Activated gamma-delta T cell (primary cell): ENCODE data around the gene GART.
A peak's percentile ranks its signal among the peaks of the same experiment; 100 is the strongest.
"Not testable (repeated sequence)": the region's sequence is repeated elsewhere in the genome, so short reads cannot be mapped to it uniquely, and the experiment has no call there.

Source experiments
- DNase-seq: peaks from one replicate; lab custom pipeline; 2025; lab: John Stamatoyannopoulos, UW

Gene GART

GRCh38 chr21:33512481-33512880 lies 29.4 kb downstream of the GART start:
- DNase-seq, result no peak

GRCh38 chr21:33511639-33512038 lies 30.3 kb downstream of the GART start:
- DNase-seq, result no peak

- no peak for DNase-seq
Measured at GRCh38 chr21:33510826-33511225, 31.1 kb downstream of the GART start.

DNA sequence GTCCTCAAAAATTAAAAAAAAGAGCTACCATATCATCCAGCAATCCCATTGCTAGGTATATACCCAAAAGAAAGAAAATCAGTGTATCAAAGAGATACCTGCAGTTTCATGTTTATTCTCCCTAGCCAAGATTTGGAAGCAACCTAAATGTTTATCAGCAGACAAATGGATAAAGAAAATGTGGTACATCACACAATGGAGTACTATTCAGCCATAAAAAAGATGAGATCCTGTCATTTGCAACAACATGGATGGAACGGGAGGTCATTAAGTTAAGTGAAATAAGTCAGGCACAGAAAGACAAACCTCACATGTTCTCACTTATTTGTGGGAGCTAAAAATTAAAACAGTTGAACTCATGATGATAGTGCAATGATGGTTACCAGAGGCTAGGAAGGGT lies 34.9 kb downstream of the GART start:
- DNase-seq, result not testable (repeated sequence)

- DNase-seq, result no peak
Measured at GRCh38 chr21:33505833-33506232, 36.1 kb downstream of the GART start.

DNA sequence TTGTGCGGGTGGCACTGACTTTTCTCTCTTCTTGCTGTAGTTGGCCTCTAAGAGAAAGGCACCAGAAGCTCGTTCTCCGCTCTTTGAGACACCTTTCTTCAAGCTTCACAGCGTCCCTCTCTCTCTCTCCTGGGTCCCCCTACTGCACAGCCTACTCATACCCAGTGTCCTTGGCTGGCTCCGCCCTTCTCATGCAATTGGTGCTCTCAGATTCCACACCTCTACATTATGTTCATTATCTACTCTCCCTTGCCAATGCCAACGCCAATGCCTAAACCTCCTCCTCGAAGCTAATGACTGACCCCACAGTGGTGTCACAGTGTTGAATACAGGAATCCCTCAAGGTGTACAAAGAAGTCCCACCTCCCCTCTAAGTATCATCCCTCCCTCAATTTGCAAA lies 45.6 kb downstream of the GART start:
- no peak for DNase-seq

DNA sequence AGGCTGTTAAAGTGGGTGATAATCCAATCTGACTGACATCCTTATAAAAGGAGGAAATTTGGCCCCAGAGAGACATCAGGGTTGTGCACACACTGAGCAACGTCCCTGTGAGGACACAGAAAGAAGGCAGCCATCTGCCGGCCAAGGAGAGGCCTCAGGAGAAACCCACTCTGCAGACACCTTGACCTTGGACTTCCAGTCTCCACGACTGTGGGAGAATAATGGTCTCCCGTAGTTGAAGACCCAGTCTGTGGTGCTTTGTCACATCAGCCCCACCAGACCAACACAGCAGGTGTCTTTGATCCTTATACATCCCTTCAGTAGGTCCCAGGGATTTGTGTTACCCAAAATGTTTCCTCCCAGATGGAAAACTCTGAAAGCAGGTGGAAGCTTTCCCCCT lies 46.2 kb downstream of the GART start:
- DNase-seq, result no peak

- DNase-seq, result no peak
Measured at GRCh38 chr21:33493756-33494155, 48.2 kb downstream of the GART start.

DNA sequence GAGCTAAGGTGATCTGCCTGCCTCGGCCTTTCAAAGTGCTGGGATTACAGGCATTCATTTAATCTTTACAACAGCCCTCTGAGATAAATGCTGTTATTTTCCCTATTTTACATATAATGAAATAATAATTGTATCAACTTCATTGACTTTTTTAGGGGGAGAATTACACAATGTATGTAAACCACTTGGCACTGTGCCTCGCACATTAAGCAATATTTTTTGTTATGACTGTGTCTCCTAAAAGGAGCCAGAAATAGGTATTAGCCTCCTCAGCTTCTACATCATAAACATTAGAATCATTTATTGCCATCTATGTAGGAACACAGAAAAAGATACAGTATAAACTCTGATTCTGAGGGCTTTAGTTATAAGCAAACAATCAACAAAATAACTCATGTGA lies 49.3 kb downstream of the GART start:
- DNase-seq, result no peak

- peak; percentile 81 for DNase-seq
Measured at GRCh38 chr21:33491373-33492102, 50.4 kb downstream of the GART start, which contains the start of gene DNAJC28. TSS of gene DNAJC28 (minus strand) at chr21:33491716. CDS start at chr21:33489393, 2,323 bp downstream.

- DNase-seq, result no peak
Measured at GRCh38 chr21:33490991-33491372, 50.9 kb downstream of the GART start.

- DNase-seq, result no peak
Measured at GRCh38 chr21:33488936-33489335, 53.0 kb downstream of the GART start.

- no peak for DNase-seq
Measured at GRCh38 chr21:33487996-33488395, 53.9 kb downstream of the GART start.

DNA sequence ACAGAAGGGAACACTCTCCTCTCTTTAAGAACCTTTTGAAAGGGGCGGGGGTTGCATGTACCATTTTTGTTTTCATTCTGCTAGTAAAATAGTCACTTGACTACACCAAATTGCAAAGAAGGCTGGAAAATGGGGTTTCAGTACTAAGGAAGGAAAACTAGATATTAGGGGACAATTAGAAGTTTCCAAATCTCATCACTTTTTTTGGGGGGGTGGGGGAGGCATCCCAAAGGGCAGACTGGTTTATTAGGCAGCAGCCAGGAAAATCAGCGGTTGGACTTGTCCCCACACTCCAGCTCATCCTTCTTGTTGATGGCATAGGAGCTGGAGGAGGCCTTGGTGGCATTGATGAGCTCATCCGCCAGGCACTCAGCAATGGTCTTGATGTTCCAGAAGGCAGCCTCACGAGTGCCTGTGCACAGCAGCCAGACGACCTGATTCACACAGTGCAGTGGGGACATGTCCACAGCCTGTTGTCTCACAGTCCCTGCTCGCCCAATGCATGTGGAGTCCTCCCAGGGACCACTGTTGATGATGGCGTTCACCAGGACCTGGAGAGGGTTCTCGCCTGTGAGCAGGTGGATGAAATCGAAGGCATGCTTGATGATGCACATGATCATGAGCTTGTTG lies 60.5 kb downstream of the GART start:
- DNase-seq, result no peak

DNA sequence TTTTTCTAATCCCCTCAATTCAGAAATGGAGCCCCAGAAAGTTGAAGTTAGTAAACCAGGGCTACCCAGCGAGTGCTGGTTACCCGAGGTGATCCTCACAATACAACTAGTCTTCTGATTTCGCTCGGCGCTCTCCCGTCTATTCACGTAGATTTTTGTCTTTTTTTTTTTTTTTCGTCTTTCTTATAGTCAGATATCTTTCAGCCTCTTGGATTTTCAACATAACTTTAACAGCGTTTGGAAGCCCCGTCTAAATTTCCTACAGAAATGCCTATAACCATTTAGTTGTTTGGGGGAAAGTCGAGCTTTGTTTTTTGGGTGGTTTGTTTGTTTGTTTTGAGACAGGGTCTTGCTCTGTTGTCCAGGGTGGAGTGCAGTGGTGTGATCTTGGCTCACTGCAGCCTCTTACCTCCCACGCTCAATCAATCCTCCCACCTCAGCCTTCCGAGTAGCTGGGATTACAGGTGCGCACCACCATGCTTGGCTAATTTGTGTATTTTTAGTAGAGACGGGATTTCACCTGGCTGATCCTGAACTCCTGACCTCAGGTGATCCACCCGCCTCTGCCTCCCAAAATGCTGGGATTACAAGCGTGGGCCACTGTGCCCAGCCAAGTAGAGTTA lies 61.3 kb downstream of the GART start:
- no peak for DNase-seq

DNA sequence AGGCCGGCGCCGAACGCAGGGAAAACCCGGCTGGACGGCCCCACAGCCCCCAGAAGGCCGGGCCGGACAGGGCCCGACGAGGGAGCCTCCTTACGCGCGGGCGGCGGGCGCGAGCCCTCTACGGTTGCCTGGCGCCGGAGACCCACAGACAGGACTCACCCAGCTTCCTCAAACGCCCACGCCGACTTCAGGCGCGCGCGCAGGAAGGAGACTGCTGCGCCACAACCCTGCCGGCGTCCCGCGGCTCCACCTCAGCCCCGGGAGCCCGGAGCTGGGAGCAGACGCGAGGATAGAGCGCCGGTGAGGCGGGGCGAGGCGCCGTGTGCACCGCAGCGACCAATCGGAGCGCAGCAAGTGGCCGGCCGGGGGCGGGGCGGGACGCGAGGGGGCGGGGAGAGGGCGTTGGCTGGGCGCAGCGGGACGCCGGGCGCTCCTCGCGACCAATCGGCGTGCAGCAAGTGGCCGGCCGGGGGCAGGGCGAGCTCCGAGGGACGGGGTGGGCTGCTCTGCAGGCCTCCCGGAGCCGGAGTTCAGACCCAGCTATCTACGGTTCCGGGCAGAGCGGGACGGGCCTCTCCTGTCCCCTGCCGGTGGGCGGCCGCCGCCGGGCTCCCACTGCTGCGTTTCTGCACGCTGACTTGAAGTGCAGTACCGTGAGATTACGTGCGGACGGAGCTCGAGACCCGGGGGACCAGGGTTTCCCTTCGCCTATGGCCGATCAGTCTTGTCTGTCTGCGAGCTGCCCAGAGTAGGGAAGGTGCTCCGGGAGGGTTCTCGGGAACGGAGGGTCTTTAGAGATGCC lies 62.0 kb downstream of the GART start, which contains the start of gene TMEM50B:
Gene TMEM50B, minus strand, starts transcription at position 296 of the 802 bp plus-strand sequence. CDS start 11,089 bp downstream, outside the sequence.
- peak; percentile 99 for DNase-seq

GRCh38 chr21:33478935-33479678 lies 62.8 kb downstream of the GART start:
- peak; percentile 48 for DNase-seq

DNA sequence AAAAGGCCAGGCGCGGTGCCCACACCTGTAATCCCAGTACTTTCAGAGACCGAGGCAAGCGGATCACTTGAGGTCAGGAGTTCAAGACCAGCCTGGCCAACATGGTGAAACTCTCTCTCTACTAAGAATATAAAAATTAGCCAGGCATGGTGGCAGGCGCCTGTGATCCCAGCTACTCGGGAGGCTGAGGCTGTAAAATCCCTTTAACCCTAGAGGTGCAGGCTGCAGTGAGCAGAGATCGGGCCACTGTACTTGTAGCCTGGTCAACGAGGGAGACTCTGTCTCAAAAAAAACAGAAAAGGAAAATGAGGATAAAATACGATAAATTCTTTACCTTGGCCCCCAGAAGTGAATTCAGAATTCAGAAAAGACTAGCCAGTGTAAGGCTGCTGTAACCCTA lies 63.7 kb downstream of the GART start:
- DNase-seq, result no peak

- DNase-seq, result no peak
Measured at GRCh38 chr21:33477066-33477465, 64.9 kb downstream of the GART start.

DNA sequence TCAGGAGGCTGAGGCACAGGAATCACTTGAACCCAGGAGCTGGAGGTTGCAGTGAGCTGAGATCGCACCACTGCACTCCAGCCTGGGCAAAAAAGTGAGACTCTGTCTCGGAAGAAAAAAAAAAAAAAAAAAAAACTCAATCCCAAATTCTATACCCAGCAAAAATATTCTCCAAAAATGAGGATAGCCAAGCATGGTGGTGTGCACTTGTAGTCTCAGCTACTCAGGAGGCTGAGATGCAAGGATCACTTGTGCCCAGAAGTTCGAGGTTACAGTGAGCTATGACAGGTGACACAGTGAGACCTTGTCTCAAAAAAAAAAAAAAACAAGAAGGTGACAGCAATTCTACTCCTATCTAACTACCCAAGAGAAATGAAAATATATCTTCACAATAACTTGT lies 68.6 kb downstream of the GART start:
- DNase-seq, result no peak

DNA sequence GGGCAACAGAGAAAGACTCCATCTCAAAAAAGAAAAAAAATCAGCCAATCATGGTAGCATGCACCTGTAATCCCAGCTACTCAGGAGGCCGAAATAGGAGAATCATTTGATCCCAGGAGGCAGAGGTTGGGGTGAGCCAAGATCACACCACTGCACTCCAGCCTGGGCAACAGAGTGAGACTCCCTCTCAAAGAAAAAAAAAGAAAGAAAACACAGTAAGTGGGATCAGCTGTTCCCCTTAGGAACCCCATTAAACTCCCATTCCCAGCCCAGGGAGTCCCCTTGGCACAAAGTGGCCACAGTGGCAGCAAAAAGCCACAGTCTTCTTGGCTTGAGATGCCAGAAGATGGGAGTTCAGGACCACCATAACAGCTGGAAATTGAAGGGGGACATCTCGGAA lies 71.2 kb downstream of the GART start:
- no peak for DNase-seq
